BLaER1 (cell line): ENCODE results near the gene NSL1.

ENCODE experiments used
- H3K27ac ChIP-seq: shearing (Covaris generic); formaldehyde crosslinking; 2 replicates; pipeline ENCODE4 v1.8.1; 2022
- H3K27me3 ChIP-seq: shearing (Covaris generic); formaldehyde crosslinking; 2 replicates; pipeline ENCODE4 v1.8.1; 2022
- H3K36me3 ChIP-seq: shearing (Covaris generic); formaldehyde crosslinking; 2 replicates; pipeline ENCODE4 v1.8.1; 2022
- H3K4me1 ChIP-seq: shearing (Covaris generic); formaldehyde crosslinking; 2 replicates; pipeline ENCODE4 v1.8.1; 2022
- H3K4me2 ChIP-seq: shearing (Covaris generic); formaldehyde crosslinking; 2 replicates; pipeline ENCODE4 v1.8.1; 2022
- H3K4me3 ChIP-seq: shearing (Covaris generic); formaldehyde crosslinking; 2 replicates; pipeline ENCODE4 v1.8.1; 2022
- H3K9ac ChIP-seq: shearing (Covaris generic); formaldehyde crosslinking; 2 replicates; pipeline ENCODE4 v1.8.1; 2022
- H3K9me3 ChIP-seq: shearing (Covaris generic); formaldehyde crosslinking; 2 replicates; pipeline ENCODE4 v1.8.1; 2022
- H4K20me1 ChIP-seq: shearing (Covaris generic); formaldehyde crosslinking; 2 replicates; pipeline ENCODE4 v1.8.1; 2022
- Cebpa-rat ChIP-seq: shearing (Covaris generic); IDR thresholded peaks from 2 replicates; pipeline ENCODE4 v1.8.1; 2022

NSL1 gene

GRCh38 chr1:212688341-212689047, 103.1 kb downstream of the NSL1 start:
- no peak for TF ChIP-seq Cebpa-rat
- peaks cover 12% of the 10 kb centered on the region for H3K4me1 ChIP-seq
- H3K4me3 ChIP-seq = no peak overlapping the region
- H3K36me3 ChIP-seq = peaks cover 19% of the 10 kb centered on the region
- no peaks in the 10 kb centered on the region for H3K9me3 ChIP-seq
- H3K4me2 ChIP-seq = no peak overlapping the region
- no peak overlapping the region for H3K27ac ChIP-seq
- H3K9ac ChIP-seq = no peak overlapping the region
- no peaks in the 10 kb centered on the region for H4K20me1 ChIP-seq
- H3K27me3 ChIP-seq = no peaks in the 10 kb centered on the region

DNA sequence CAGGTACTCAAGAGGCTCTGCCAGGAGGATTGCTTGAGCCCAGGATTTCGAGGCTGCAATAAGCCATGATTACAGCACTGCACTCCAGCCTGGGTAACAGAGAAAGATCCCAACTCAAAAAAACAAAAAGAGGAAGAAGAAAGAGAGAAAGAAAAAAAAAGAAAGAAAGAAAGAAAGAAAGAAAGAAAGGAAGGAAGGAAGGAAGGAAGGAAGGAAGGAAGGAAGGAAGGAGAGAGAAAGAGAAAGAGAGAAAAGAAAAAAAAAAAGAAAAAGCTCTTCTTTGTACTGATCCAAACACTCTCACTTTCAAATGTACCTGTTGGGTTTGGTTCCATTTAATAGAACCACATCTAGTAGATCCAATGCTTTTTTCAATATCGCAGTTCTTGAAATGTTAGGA, 103.8 kb downstream of the NSL1 start:
- no peak for TF ChIP-seq Cebpa-rat
- Histone ChIP-seq H4K20me1 (no peaks in the 10 kb centered on the region), H3K36me3 (peaks cover 12% of the 10 kb centered on the region), H3K4me1 (peaks cover 15% of the 10 kb centered on the region), H3K4me2 (no peak overlapping the region), H3K27ac (no peak overlapping the region), H3K27me3 (no peaks in the 10 kb centered on the region), H3K9ac (no peak overlapping the region), H3K4me3 (no peak overlapping the region), H3K9me3 (no peaks in the 10 kb centered on the region)

GRCh38 chr1:212686591-212686990, 105.0 kb downstream of the NSL1 start:
- no peak overlapping the region for H3K4me2 ChIP-seq
- TF ChIP-seq Cebpa-rat = no peak
- H3K9me3 ChIP-seq = no peaks in the 10 kb centered on the region
- H3K9ac ChIP-seq = no peak overlapping the region
- no peaks in the 10 kb centered on the region for H3K27me3 ChIP-seq
- no peak overlapping the region for H3K27ac ChIP-seq
- no peak overlapping the region for H3K4me3 ChIP-seq
- peaks cover 11% of the 10 kb centered on the region for H3K36me3 ChIP-seq
- H3K4me1 ChIP-seq = peaks cover 10% of the 10 kb centered on the region
- no peaks in the 10 kb centered on the region for H4K20me1 ChIP-seq

DNA sequence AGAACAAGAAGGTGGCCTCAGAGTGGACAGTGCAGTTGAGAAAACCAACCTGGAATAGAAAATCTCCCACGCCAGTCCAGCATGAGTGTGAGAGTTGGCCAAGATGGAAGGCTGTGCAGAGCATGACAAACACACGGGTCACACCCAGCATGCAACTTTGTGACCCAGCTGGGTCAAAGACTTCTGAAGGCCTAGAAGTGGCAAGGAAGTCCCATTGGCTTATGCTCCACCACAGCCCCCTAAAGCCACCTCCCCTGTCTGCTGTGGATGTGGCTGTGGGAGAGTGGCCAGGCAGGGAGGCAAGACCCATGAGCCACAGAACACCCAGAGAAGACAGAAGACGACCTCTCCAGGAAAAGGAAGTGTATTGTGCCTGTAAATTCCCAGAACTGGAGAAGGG, 105.5 kb downstream of the NSL1 start:
- no peak for TF ChIP-seq Cebpa-rat
- no peaks in the 10 kb centered on the region for H3K9me3 ChIP-seq
- H4K20me1 ChIP-seq = no peaks in the 10 kb centered on the region
- H3K27me3 ChIP-seq = no peaks in the 10 kb centered on the region
- H3K4me1 ChIP-seq = peaks cover 10% of the 10 kb centered on the region
- no peak overlapping the region for H3K27ac ChIP-seq
- no peak overlapping the region for H3K4me2 ChIP-seq
- H3K36me3 ChIP-seq = peaks cover 11% of the 10 kb centered on the region
- H3K4me3 ChIP-seq = no peak overlapping the region
- H3K9ac ChIP-seq = no peak overlapping the region

DNA sequence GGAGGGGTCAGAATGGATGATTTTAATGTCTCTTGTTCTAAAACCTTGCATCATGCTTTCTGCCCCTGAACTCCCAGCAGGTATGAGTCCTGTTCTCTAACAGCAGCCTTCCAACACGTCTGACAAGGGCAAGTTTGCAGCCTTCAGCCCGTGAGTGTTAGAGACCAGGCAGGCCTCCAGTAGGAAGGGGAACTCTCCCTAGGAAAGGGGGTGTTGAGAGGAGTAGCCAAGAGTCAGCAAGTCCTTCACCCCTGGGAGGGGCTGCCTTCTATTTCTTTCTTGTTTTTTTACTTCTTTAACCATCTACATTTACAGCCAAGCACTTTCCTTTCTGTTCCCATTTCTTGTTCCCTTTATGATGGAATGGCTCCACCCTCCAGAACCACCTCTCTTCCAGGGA, 106.1 kb downstream of the NSL1 start:
- H3K4me2 ChIP-seq = no peak overlapping the region
- no peak overlapping the region for H3K27ac ChIP-seq
- no peak overlapping the region for H3K4me3 ChIP-seq
- H3K27me3 ChIP-seq = no peaks in the 10 kb centered on the region
- H3K36me3 ChIP-seq = peaks cover 11% of the 10 kb centered on the region
- H3K9me3 ChIP-seq = no peaks in the 10 kb centered on the region
- TF ChIP-seq Cebpa-rat = no peak
- peaks cover 10% of the 10 kb centered on the region for H3K4me1 ChIP-seq
- no peaks in the 10 kb centered on the region for H4K20me1 ChIP-seq
- H3K9ac ChIP-seq = no peak overlapping the region

DNA sequence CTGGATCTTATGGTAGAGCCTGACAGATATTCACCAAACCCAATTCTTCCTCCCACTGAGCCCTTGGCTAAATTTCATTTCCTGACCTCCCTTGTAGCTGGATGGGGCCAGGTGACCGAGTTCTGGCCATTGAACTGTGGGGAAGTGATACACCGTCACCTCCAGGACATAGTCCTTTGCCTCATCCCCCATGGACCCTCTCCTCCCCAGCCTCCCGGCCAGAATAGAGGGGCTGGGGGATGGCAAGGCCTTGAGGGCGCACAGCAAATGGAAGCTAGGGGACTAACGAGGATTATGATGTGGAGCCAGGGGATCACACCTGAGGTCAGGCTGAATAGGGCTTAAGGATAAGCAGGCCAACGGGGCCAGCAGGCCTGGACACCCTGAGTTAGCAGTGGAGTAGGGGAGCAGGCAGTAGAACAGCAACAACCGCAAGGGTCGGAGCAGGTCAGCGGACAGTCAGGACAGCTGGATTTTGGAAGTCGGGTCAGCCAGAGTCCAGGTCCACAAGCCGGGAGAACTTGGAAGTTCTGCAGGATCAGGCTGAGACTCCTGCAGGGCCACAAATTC, 107.0 kb downstream of the NSL1 start:
- Histone ChIP-seq H4K20me1 (no peaks in the 10 kb centered on the region), H3K36me3 (peaks cover 11% of the 10 kb centered on the region), H3K4me2 (no peak overlapping the region), H3K4me3 (no peak overlapping the region), H3K27ac (no peak overlapping the region), H3K9me3 (no peaks in the 10 kb centered on the region), H3K9ac (no peak overlapping the region), H3K4me1 (peaks cover 10% of the 10 kb centered on the region), H3K27me3 (no peaks in the 10 kb centered on the region)
- TF ChIP-seq Cebpa-rat = no peak

- Histone ChIP-seq H3K36me3 (peaks cover 11% of the 10 kb centered on the region), H4K20me1 (no peaks in the 10 kb centered on the region), H3K4me2 (no peak overlapping the region), H3K9me3 (no peaks in the 10 kb centered on the region), H3K4me1 (peaks cover 10% of the 10 kb centered on the region), H3K4me3 (no peak overlapping the region), H3K9ac (no peak overlapping the region), H3K27ac (no peak overlapping the region), H3K27me3 (no peaks in the 10 kb centered on the region)
- no peak for TF ChIP-seq Cebpa-rat
Observed at GRCh38 chr1:212684076-212684475, 107.5 kb downstream of the NSL1 start.

- Histone ChIP-seq H4K20me1 (no peaks in the 10 kb centered on the region), H3K27me3 (no peaks in the 10 kb centered on the region), H3K27ac (no peak overlapping the region), H3K36me3 (peaks cover 11% of the 10 kb centered on the region), H3K9ac (no peak overlapping the region), H3K9me3 (no peaks in the 10 kb centered on the region), H3K4me1 (peaks cover 10% of the 10 kb centered on the region), H3K4me2 (peak overlapping the region; percentile 26; the same call in 1 of the 2 replicates), H3K4me3 (no peak overlapping the region)
- no peak for TF ChIP-seq Cebpa-rat
Observed at GRCh38 chr1:212683357-212683722, 108.2 kb downstream of the NSL1 start.

- Histone ChIP-seq H3K36me3 (peaks cover 2% of the 10 kb centered on the region; the same call in 1 of the 2 replicates), H4K20me1 (no peaks in the 10 kb centered on the region), H3K9ac (no peak overlapping the region), H3K4me3 (no peak overlapping the region), H3K4me1 (peaks cover 10% of the 10 kb centered on the region), H3K27ac (no peak overlapping the region), H3K4me2 (no peak overlapping the region), H3K9me3 (no peaks in the 10 kb centered on the region), H3K27me3 (no peaks in the 10 kb centered on the region)
- no peak for TF ChIP-seq Cebpa-rat
Observed at GRCh38 chr1:212680680-212681389, 110.7 kb downstream of the NSL1 start.
